ENCODE measurements around the gene CLEC16A. TPM values are rescaled to one million over a fixed set of nuclear protein-coding genes. Genes with fewer than 3 reads are reported as not detected.

The CLEC16A gene
- total and polyA plus RNA-seq, 2 experiments from 2014 or later = 9.9 to 24.1 TPM

DNA sequence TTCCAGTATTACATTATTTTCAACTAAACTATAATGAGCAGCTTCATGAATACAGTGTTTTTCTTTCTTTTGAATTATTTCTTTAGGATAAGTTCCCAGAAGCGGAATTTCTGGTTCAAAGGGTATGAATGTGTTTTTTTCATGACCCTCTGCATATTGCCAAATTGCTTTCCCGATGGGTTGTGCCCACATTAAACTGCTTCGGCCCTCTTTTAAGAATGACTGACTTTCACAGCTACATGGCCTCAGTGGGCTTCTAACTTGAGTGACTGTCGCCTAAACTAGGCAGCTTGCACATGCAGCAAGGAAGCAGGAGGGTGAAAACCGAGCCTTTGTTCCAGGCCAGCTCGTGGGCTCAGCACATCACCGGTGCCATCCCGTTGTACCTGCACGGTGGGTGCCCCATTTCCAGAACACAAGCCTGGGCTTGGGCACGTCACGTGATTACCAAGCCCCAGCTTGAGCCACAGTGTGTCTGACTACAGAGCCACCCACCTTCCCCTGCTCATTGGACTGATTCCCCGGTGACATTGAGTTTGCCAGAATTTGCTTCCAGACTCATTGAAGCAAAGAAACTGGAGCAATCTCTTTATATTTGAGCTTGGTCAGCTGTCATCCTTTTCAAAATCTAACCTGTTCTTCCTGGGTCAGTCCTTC, 112.8 kb downstream of the CLEC16A start:
- no peaks in the 10 kb centered on the region for H3K27me3 ChIP-seq (ENCODE audit: insufficient read depth)
- no peaks in the 10 kb centered on the region for H3F3A ChIP-seq (replicated peaks; ENCODE audit: low read depth)
- no peaks in the 10 kb centered on the region for H3K27me3 Mint-ChIP-seq (ENCODE audit: insufficient read depth, low read depth, poor library complexity)
- H3K27ac Mint-ChIP-seq = no peak overlapping the region
- no peak overlapping the region for H3K27ac ChIP-seq (ENCODE audit: low read depth)
- no peaks in the 10 kb centered on the region for H4K20me1 ChIP-seq (replicated peaks; ENCODE audit: insufficient read depth)
- H2AFZ ChIP-seq = no peak overlapping the region
- ATAC-seq (no peak), DNase-seq (ENCODE audit: low spot score) (no peak)
- no peaks in the 10 kb centered on the region for H3K9me2 ChIP-seq (ENCODE audit: insufficient read depth)
- H3K4me1 Mint-ChIP-seq = peaks cover under 1% of the 10 kb centered on the region; the same call in 2 of the 3 replicates
- no peaks in the 10 kb centered on the region for H3K4me1 ChIP-seq (ENCODE audit: insufficient read depth)
- TF ChIP-seq EZH2phosphoT487 (IDR thresholded peaks at IDR 0.05; ENCODE audit: unreplicated experiment) = no peak
- no peak for TF ChIP-seq ZNF331 (CRISPR knock-in tag; IDR thresholded peaks at IDR 0.05; ENCODE audit: low read depth)
- TF ChIP-seq POLR2AphosphoS5 (IDR thresholded peaks at IDR 0.05; ENCODE audit: low read depth) = no peak
- no peak for TF ChIP-seq NANOG (IDR thresholded peaks at IDR 0.05; ENCODE audit: borderline replicate concordance)
- no peak for TF ChIP-seq JUNB (IDR thresholded peaks at IDR 0.05; ENCODE audit: unreplicated experiment)
- TF ChIP-seq EZH2 (IDR thresholded peaks at IDR 0.05; ENCODE audit: low read depth, unreplicated experiment) = no peak
- TF ChIP-seq, protein P1, sequence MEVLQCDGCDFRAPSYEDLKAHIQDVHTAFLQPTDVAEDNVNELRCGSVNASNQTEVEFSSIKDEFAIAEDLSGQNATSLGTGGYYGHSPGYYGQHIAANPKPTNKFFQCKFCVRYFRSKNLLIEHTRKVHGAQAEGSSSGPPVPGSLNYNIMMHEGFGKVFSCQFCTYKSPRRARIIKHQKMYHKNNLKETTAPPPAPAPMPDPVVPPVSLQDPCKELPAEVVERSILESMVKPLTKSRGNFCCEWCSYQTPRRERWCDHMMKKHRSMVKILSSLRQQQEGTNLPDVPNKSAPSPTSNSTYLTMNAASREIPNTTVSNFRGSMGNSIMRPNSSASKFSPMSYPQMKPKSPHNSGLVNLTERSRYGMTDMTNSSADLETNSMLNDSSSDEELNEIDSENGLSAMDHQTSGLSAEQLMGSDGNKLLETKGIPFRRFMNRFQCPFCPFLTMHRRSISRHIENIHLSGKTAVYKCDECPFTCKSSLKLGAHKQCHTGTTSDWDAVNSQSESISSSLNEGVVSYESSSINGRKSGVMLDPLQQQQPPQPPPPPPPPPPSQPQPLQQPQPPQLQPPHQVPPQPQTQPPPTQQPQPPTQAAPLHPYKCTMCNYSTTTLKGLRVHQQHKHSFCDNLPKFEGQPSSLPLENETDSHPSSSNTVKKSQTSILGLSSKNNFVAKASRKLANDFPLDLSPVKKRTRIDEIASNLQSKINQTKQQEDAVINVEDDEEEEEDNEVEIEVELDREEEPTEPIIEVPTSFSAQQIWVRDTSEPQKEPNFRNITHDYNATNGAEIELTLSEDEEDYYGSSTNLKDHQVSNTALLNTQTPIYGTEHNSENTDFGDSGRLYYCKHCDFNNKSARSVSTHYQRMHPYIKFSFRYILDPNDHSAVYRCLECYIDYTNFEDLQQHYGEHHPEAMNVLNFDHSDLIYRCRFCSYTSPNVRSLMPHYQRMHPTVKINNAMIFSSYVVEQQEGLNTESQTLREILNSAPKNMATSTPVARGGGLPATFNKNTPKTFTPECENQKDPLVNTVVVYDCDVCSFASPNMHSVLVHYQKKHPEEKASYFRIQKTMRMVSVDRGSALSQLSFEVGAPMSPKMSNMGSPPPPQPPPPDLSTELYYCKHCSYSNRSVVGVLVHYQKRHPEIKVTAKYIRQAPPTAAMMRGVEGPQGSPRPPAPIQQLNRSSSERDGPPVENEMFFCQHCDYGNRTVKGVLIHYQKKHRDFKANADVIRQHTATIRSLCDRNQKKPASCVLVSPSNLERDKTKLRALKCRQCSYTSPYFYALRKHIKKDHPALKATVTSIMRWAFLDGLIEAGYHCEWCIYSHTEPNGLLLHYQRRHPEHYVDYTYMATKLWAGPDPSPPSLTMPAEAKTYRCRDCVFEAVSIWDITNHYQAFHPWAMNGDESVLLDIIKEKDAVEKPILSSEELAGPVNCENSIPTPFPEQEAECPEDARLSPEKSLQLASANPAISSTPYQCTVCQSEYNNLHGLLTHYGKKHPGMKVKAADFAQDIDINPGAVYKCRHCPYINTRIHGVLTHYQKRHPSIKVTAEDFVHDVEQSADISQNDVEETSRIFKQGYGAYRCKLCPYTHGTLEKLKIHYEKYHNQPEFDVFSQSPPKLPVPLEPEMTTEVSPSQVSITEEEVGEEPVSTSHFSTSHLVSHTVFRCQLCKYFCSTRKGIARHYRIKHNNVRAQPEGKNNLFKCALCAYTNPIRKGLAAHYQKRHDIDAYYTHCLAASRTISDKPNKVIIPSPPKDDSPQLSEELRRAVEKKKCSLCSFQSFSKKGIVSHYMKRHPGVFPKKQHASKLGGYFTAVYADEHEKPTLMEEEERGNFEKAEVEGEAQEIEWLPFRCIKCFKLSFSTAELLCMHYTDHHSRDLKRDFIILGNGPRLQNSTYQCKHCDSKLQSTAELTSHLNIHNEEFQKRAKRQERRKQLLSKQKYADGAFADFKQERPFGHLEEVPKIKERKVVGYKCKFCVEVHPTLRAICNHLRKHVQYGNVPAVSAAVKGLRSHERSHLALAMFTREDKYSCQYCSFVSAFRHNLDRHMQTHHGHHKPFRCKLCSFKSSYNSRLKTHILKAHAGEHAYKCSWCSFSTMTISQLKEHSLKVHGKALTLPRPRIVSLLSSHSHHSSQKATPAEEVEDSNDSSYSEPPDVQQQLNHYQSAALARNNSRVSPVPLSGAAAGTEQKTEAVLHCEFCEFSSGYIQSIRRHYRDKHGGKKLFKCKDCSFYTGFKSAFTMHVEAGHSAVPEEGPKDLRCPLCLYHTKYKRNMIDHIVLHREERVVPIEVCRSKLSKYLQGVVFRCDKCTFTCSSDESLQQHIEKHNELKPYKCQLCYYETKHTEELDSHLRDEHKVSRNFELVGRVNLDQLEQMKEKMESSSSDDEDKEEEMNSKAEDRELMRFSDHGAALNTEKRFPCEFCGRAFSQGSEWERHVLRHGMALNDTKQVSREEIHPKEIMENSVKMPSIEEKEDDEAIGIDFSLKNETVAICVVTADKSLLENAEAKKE (CRISPR knock-in tag; IDR thresholded peaks at IDR 0.05) = no peak
- TF ChIP-seq, protein P2, sequence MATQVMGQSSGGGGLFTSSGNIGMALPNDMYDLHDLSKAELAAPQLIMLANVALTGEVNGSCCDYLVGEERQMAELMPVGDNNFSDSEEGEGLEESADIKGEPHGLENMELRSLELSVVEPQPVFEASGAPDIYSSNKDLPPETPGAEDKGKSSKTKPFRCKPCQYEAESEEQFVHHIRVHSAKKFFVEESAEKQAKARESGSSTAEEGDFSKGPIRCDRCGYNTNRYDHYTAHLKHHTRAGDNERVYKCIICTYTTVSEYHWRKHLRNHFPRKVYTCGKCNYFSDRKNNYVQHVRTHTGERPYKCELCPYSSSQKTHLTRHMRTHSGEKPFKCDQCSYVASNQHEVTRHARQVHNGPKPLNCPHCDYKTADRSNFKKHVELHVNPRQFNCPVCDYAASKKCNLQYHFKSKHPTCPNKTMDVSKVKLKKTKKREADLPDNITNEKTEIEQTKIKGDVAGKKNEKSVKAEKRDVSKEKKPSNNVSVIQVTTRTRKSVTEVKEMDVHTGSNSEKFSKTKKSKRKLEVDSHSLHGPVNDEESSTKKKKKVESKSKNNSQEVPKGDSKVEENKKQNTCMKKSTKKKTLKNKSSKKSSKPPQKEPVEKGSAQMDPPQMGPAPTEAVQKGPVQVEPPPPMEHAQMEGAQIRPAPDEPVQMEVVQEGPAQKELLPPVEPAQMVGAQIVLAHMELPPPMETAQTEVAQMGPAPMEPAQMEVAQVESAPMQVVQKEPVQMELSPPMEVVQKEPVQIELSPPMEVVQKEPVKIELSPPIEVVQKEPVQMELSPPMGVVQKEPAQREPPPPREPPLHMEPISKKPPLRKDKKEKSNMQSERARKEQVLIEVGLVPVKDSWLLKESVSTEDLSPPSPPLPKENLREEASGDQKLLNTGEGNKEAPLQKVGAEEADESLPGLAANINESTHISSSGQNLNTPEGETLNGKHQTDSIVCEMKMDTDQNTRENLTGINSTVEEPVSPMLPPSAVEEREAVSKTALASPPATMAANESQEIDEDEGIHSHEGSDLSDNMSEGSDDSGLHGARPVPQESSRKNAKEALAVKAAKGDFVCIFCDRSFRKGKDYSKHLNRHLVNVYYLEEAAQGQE (IDR thresholded peaks at IDR 0.05; ENCODE audit: unreplicated experiment) = no peak
- no peak for TF ChIP-seq STAT1 (IDR thresholded peaks at IDR 0.05; ENCODE audit: unreplicated experiment)
- TF ChIP-seq, protein P3, sequence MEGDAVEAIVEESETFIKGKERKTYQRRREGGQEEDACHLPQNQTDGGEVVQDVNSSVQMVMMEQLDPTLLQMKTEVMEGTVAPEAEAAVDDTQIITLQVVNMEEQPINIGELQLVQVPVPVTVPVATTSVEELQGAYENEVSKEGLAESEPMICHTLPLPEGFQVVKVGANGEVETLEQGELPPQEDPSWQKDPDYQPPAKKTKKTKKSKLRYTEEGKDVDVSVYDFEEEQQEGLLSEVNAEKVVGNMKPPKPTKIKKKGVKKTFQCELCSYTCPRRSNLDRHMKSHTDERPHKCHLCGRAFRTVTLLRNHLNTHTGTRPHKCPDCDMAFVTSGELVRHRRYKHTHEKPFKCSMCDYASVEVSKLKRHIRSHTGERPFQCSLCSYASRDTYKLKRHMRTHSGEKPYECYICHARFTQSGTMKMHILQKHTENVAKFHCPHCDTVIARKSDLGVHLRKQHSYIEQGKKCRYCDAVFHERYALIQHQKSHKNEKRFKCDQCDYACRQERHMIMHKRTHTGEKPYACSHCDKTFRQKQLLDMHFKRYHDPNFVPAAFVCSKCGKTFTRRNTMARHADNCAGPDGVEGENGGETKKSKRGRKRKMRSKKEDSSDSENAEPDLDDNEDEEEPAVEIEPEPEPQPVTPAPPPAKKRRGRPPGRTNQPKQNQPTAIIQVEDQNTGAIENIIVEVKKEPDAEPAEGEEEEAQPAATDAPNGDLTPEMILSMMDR (conservative IDR thresholded peaks at IDR 0.05; ENCODE audit: low read depth in 2 of 2) = no peak
- TF ChIP-seq, protein P4, sequence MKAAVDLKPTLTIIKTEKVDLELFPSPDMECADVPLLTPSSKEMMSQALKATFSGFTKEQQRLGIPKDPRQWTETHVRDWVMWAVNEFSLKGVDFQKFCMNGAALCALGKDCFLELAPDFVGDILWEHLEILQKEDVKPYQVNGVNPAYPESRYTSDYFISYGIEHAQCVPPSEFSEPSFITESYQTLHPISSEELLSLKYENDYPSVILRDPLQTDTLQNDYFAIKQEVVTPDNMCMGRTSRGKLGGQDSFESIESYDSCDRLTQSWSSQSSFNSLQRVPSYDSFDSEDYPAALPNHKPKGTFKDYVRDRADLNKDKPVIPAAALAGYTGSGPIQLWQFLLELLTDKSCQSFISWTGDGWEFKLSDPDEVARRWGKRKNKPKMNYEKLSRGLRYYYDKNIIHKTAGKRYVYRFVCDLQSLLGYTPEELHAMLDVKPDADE (IDR thresholded peaks at IDR 0.05) = no peak
- no peak for TF ChIP-seq CREB1 (CRISPR knock-in tag; IDR thresholded peaks at IDR 0.05; ENCODE audit: low read depth)
- H3K79me2 ChIP-seq (replicated peaks; ENCODE audit: insufficient read depth) = no peaks in the 10 kb centered on the region
- no peak overlapping the region for H3K4me3 ChIP-seq
- H3K36me3 ChIP-seq (ENCODE audit: insufficient read depth) = no peaks in the 10 kb centered on the region
- H3K36me3 Mint-ChIP-seq (ENCODE audit: low read depth) = no peaks in the 10 kb centered on the region
- H3K4me2 ChIP-seq = no peak overlapping the region
- no peak overlapping the region for H3K4me3 Mint-ChIP-seq
- H3K9me3 Mint-ChIP-seq = no peaks in the 10 kb centered on the region

Measured in GM23338 (cell line).